Breast epithelium (tissue), 3 donors: Measurements from ENCODE around the gene OSBPL10.

Experiments
- POLR2A ChIP-seq: fragments of 450-650 bp; IDR thresholded peaks from one replicate; pipeline ENCODE4 v1.6.1; 2016; ENCODE audit warnings: antibody characterized with exemption, mild to moderate bottlenecking, moderate library complexity
- TF ChIP-seq, protein P1 (sequence below), 3 donors: fragments of 450-650 bp; IDR thresholded peaks; one replicate each; pipeline ENCODE4 v1.5.1; 2016 to 2017; ENCODE audit warnings: antibody characterized with exemption in 3 of 3, mild to moderate bottlenecking in 3 of 3, moderate library complexity in 3 of 3

DNA sequence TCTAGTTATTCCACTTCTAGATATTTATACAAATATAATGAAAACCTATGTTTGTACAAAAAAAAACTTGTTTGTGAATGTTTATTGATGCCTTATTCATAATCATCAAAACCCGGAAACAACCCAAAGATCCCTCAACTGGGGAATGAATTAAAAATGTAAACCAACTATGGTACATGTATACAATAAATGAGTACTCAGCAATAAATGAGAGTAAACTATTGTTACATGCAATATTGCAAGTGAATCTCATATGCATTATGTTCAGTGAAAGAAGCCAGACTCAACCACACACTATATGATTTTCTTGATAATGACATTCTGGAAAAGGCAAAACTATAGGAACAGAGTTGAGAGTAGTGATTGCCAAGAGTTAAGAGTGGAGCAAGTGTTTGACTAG, 12.8 kb upstream of the OSBPL10 start:
- TF ChIP-seq, protein P1, sequence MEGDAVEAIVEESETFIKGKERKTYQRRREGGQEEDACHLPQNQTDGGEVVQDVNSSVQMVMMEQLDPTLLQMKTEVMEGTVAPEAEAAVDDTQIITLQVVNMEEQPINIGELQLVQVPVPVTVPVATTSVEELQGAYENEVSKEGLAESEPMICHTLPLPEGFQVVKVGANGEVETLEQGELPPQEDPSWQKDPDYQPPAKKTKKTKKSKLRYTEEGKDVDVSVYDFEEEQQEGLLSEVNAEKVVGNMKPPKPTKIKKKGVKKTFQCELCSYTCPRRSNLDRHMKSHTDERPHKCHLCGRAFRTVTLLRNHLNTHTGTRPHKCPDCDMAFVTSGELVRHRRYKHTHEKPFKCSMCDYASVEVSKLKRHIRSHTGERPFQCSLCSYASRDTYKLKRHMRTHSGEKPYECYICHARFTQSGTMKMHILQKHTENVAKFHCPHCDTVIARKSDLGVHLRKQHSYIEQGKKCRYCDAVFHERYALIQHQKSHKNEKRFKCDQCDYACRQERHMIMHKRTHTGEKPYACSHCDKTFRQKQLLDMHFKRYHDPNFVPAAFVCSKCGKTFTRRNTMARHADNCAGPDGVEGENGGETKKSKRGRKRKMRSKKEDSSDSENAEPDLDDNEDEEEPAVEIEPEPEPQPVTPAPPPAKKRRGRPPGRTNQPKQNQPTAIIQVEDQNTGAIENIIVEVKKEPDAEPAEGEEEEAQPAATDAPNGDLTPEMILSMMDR (IDR thresholded peaks at IDR 0.05) = no peak
- no peak for TF ChIP-seq POLR2A
